K562 (cell line): Measurements from ENCODE around the gene DIPK1A. TPM values are rescaled to one million over a fixed set of nuclear protein-coding genes. Genes with fewer than 3 reads are reported as not detected.

ENCODE experiments used
- ATF3 ChIP-seq, 2 experiments: fragments of 450-650 bp in 1 of 2; sonication (generic) in 1 of 2; formaldehyde crosslinking in 1 of 2; IDR thresholded peaks in 1 of 2; conservative IDR thresholded peaks in 1 of 2; 2 replicates each; pipeline versions ENCODE4 v1.6.1 to v1.8.1; 2016 to 2023; ENCODE audit warnings: mild to moderate bottlenecking in 2 of 2, moderate library complexity in 2 of 2, inconsistent platforms in 1 of 2, missing genetic modification reagents in 1 of 2
- CCAR2 ChIP-seq: fragments of 200-400 bp; formaldehyde crosslinking; IDR thresholded peaks from 2 replicates; pipeline ENCODE4 v1.6.1; 2017; ENCODE audit warnings: mild to moderate bottlenecking, low read depth, low read length
- CSDE1 ChIP-seq, 2 experiments: fragments of 450-650 bp; IDR thresholded peaks; 2 replicates each; pipeline ENCODE4 v1.6.1; 2016; ENCODE audit warnings: mild to moderate bottlenecking in 1 of 2
- ETV5 ChIP-seq: sonication (generic); formaldehyde crosslinking; IDR thresholded peaks from 2 replicates; pipeline ENCODE4 v1.4.0; 2020; ENCODE audit warnings: low read depth, mild to moderate bottlenecking, missing genetic modification reagents
- FOXA3 ChIP-seq, 2 experiments: fragments of 450-650 bp in 1 of 2; sonication (generic) in 1 of 2; formaldehyde crosslinking; IDR thresholded peaks in 1 of 2; conservative IDR thresholded peaks in 1 of 2; 2 replicates each; pipeline versions ENCODE4 v1.4.0 to v1.8.0; 2020 to 2022; ENCODE audit warnings: mild to moderate bottlenecking in 2 of 2, missing genetic modification reagents in 1 of 2
- GABPA ChIP-seq: fragments of 200-800 bp; sonication (Bioruptor generic); conservative IDR thresholded peaks from 2 replicates; pipeline ENCODE4 v1.6.1; 2016; ENCODE audit warnings: low read depth, missing genetic modification characterization, missing compliant biosample characterization
- HDAC2 ChIP-seq: fragments of 450-650 bp; IDR thresholded peaks from 2 replicates; pipeline ENCODE4 v1.6.1; 2016; ENCODE audit warnings: mild to moderate bottlenecking
- MBD1 ChIP-seq: fragments of 250-450 bp; sonication (Bioruptor Pico); IDR thresholded peaks from 2 replicates; pipeline ENCODE4 v1.8.0; 2022; ENCODE audit warnings: inconsistent platforms
- NELFE ChIP-seq: IDR thresholded peaks from 2 replicates; pipeline ENCODE4 v1.6.1; 2011; ENCODE audit warnings: mild to moderate bottlenecking; ENCODE audit not compliant: insufficient read depth, insufficient read length
- NFYB ChIP-seq: IDR thresholded peaks from 2 replicates; pipeline ENCODE4 v1.6.1; 2011; ENCODE audit warnings: mild to moderate bottlenecking, moderate library complexity; ENCODE audit not compliant: insufficient read length; ENCODE audit errors: extremely low read depth
- PHF20 ChIP-seq: fragments of 450-650 bp; IDR thresholded peaks from 2 replicates; pipeline ENCODE4 v1.6.1; 2018; ENCODE audit not compliant: partially characterized antibody
- RBM25 ChIP-seq: fragments of 200-400 bp; formaldehyde crosslinking; IDR thresholded peaks from 2 replicates; pipeline ENCODE4 v1.6.1; 2018; ENCODE audit warnings: low read length, low read depth, moderate library complexity; ENCODE audit not compliant: severe bottlenecking
- RNF2 ChIP-seq: sonication (generic); IDR thresholded peaks from 2 replicates; pipeline ENCODE4 v1.6.1; 2016
- SMARCA5 ChIP-seq: fragments of 450-650 bp; IDR thresholded peaks from 2 replicates; pipeline ENCODE4 v1.6.1; 2016
- SOX6 ChIP-seq: fragments of 450-650 bp; IDR thresholded peaks from 2 replicates; pipeline ENCODE4 v1.6.1; 2014; ENCODE audit warnings: mild to moderate bottlenecking
- TGIF2 ChIP-seq: sonication (generic); formaldehyde crosslinking; IDR thresholded peaks from 2 replicates; pipeline ENCODE4 v1.8.1; 2022; ENCODE audit warnings: mild to moderate bottlenecking, missing genetic modification reagents, moderate library complexity
- YY1 ChIP-seq, 3 experiments: IDR thresholded peaks; 2 replicates each; pipeline ENCODE4 v1.6.1; 2011; ENCODE audit warnings: low read length in 2 of 3, mild to moderate bottlenecking in 2 of 3, moderate library complexity in 2 of 3, borderline replicate concordance in 1 of 3, control low read depth in 1 of 3, low read depth in 1 of 3; ENCODE audit not compliant: insufficient read depth in 3 of 3, insufficient replicate concordance in 2 of 3, control insufficient read depth in 1 of 3, insufficient read length in 1 of 3; ENCODE audit errors: extremely low read depth in 1 of 3
- ZBTB1 ChIP-seq: sonication (generic); formaldehyde crosslinking; IDR thresholded peaks from 2 replicates; pipeline ENCODE4 v1.8.1; 2023; ENCODE audit warnings: missing genetic modification reagents, low read depth, mild to moderate bottlenecking, borderline replicate concordance
- ZBTB17 ChIP-seq: fragments of 450-650 bp; formaldehyde crosslinking; IDR thresholded peaks from 2 replicates; pipeline ENCODE4 v1.4.0; 2020; ENCODE audit warnings: mild to moderate bottlenecking
- ZBTB26 ChIP-seq: fragments of 450-650 bp; formaldehyde crosslinking; IDR thresholded peaks from 2 replicates; pipeline ENCODE4 v1.4.0; 2022; ENCODE audit warnings: missing genetic modification characterization
- ZNF311 ChIP-seq: fragments of 250-450 bp; sonication (Bioruptor Pico); IDR thresholded peaks from 2 replicates; pipeline ENCODE4 v1.4.0; 2020; ENCODE audit warnings: mild to moderate bottlenecking, moderate library complexity
- ZNF354B ChIP-seq: fragments of 250-450 bp; sonication (Bioruptor Pico); IDR thresholded peaks from 2 replicates; pipeline ENCODE4 v1.4.0; 2020
- polyA plus RNA-seq, 8 experiments: library from polyadenylated mRNA; depleted of rRNA in 4 of 8; stranded (reverse) in 5 of 8; unstranded in 3 of 8; fragments of >200 nt; fragmentation: Nextera tagmentation in 2 of 8; fragmentation: Illumina TruSeq in 1 of 8; extraction: Ambion mirVana in 2 of 8; extraction: Trizol in 1 of 8; gene quantifications; 2 replicates each; pipeline versions ENCODE4 v1.2.1 to v1.2.3, GENCODE V29; 2011 to 2014; ENCODE audit warnings: inconsistent platforms in 1 of 8, missing spikeins in 1 of 8
- total RNA-seq, 7 experiments: library from RNA; depleted of rRNA in 6 of 7; stranded (reverse); fragments of >200 nt in 6 of 7; fragmentation: Illumina TruSeq in 2 of 7; extraction: Trizol in 2 of 7; gene quantifications; 2 replicates each; pipeline versions ENCODE4 v1.2.1 to v1.2.3, GENCODE V29; 2011 to 2021; ENCODE audit warnings: low replicate concordance in 1 of 7
- TF ChIP-seq, protein P1 (sequence below), 2 experiments: fragments of 450-650 bp in 1 of 2; sonication (generic) in 1 of 2; formaldehyde crosslinking; conservative IDR thresholded peaks; 2 replicates each; pipeline versions ENCODE4 v1.4.0 to v1.8.1; 2020 to 2022; ENCODE audit warnings: mild to moderate bottlenecking in 1 of 2, missing genetic modification reagents in 1 of 2
- TF ChIP-seq, protein P2 (sequence below): sonication (generic); formaldehyde crosslinking; IDR thresholded peaks from 2 replicates; pipeline ENCODE4 v1.8.0; 2022; ENCODE audit warnings: mild to moderate bottlenecking, low read depth, missing genetic modification reagents

The DIPK1A gene
- total and polyA plus RNA-seq, 9 of the 15 experiments (the other 6 are each of a cell fraction or from before 2014, with no cell fraction given) = 0.54 to 2.5 (median 1.3) TPM

- TF ChIP-seq ZBTB1 (CRISPR knock-in tag) (no peak), SMARCA5 (no peak; the same call in 1 of the 2 replicates), HDAC2 (peak; percentile 63), TGIF2 (CRISPR knock-in tag) (no peak), RNF2 (no peak), ZNF311 (CRISPR knock-in tag) (no peak), CSDE1 (IDR thresholded peaks at IDR 0.05) (no peak), ATF3 (IDR thresholded peaks at IDR 0.05) (no peak), ATF3 (CRISPR knock-in tag; conservative IDR thresholded peaks at IDR 0.05) (no peak), SOX6 (peak; percentile 70; the same call in 1 of the 2 replicates), CCAR2 (no peak), ZBTB17 (CRISPR knock-in tag) (no peak), FOXA3 (CRISPR knock-in tag; conservative IDR thresholded peaks at IDR 0.05 in 1 of 2, IDR thresholded peaks at IDR 0.05 in 1 of 2) (no peak), ZNF354B (CRISPR knock-in tag) (no peak), ETV5 (no peak), GABPA (tag) (no peak), NELFE (no peak), RBM25 (no peak), NFYB (no peak), PHF20 (no peak), ZBTB26 (CRISPR knock-in tag) (no peak), MBD1 (no peak), YY1 (IDR thresholded peaks at IDR 0.05; ENCODE audit: borderline replicate concordance in 1 of 3, control insufficient read depth in 1 of 3, extremely low read depth in 1 of 3, insufficient read depth in 3 of 3, insufficient read length in 1 of 3, insufficient replicate concordance in 2 of 3, low read depth in 1 of 3, low read length in 2 of 3) (no peak)
- TF ChIP-seq, protein P1, sequence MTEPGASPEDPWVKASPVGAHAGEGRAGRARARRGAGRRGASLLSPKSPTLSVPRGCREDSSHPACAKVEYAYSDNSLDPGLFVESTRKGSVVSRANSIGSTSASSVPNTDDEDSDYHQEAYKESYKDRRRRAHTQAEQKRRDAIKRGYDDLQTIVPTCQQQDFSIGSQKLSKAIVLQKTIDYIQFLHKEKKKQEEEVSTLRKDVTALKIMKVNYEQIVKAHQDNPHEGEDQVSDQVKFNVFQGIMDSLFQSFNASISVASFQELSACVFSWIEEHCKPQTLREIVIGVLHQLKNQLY (CRISPR knock-in tag; conservative IDR thresholded peaks at IDR 0.05) = no peak
- TF ChIP-seq, protein P2, sequence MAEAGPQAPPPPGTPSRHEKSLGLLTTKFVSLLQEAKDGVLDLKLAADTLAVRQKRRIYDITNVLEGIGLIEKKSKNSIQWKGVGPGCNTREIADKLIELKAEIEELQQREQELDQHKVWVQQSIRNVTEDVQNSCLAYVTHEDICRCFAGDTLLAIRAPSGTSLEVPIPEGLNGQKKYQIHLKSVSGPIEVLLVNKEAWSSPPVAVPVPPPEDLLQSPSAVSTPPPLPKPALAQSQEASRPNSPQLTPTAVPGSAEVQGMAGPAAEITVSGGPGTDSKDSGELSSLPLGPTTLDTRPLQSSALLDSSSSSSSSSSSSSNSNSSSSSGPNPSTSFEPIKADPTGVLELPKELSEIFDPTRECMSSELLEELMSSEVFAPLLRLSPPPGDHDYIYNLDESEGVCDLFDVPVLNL (CRISPR knock-in tag) = no peak
Observed at GRCh38 chr1:92951141-92951582, 10.1 kb downstream of the DIPK1A start (continued).
